Limb (tissue), 2 donors: ENCODE results near the gene PHF24.
A peak's percentile ranks its signal among the peaks of the same experiment; 100 is the strongest.

Source experiments
- DNase-seq, 2 donors: peaks; one replicate each; pipeline ENCODE4 v3.0.0-alpha.2; 2016; ENCODE audit errors: extremely low spot score in 2 of 2

The PHF24 gene

DNA sequence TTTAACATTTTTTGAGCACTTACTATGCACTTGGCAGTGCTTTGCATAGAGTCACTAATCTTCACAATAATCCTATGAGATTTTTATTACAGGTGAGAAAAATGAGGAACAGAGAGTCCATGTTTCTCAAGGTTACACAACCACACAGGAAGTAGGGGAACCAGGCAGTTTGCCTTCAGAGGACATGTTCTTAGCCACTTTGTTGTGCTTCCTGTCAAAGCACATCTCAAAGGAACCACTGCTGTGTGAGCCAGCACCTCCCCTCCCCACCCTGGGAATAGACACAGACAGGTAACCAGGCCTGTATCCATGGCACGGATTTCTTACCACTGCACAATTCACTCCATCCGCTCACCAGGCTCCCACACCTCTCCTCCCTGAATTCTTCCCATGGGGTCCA is 25.1 kb downstream of the PHF24 start:
- DNase-seq, result no peak

DNA sequence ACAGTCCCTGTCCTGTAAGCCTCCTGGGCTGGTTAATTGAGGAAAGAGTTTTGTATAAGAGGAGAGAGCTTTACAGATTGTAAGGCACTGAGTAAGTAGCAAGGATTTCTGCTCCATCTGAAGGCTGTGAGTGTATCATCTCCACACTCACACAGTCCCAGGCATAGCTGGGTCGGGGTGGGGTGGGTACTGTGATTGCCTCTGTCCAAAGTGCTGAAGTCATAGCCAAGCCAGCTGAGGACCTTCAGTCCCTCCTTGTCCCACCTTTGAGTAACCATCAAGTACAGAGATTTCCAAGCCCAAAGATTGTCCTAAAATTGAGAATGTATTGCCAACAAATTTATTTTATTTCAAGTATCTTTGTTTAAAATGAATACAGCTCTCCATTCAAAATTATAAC is 26.0 kb downstream of the PHF24 start:
- DNase-seq, result peak; percentile 39 to 58

DNA sequence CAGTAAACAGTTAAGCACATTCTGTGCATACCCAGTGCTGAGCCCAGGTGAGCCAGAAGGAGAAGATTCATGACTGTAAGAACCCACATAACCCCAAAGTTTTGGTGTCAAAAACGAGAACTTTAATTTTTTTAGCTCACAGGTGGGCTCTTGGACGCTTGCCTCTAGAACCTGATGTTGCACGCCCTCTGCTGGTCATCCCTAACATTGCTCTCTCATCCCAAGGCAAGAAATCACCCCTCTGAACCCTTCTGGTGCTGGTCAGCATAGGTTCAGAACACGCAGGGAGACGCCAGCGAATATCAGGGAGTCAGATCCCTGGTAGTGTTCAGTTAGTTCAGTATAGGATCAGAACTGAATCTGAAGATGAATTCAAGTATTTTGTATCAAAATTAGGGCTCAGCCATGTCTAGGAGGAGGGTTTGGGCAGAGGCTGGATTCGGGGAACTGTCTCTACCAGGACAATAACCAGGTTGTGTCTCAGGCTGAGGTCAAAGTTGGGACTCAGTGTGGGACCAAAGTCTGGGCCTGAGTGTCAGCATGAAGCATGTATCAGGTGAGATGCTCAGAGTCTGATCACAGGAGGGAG is 27.3 kb downstream of the PHF24 start:
- peak in 1 of 2 donors; percentile 72 for DNase-seq

DNA sequence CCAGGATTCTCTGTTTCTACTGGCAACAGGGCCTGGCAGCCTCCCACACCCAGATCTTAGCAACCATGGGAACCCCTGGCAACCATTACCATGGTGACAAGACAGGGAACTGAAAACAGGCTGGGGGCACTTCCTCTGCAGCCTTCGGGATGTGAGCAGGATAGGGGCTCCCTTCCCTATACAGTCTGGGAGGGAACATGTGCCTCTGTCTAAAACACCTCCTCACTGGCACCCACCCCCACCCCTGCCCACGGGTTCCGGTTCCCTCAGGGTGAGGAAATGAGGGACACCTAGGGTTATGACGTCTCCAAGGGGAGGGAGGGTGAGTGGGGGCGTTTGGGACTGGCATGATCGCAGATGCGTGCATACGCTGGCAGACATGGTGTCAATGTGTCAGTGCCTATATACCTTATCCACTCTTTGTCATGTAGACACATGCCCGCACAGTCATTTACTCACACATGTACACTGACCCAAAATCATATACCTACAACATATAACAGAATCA is 28.5 kb downstream of the PHF24 start:
- DNase-seq, result peak in 1 of 2 donors; percentile 68

DNA sequence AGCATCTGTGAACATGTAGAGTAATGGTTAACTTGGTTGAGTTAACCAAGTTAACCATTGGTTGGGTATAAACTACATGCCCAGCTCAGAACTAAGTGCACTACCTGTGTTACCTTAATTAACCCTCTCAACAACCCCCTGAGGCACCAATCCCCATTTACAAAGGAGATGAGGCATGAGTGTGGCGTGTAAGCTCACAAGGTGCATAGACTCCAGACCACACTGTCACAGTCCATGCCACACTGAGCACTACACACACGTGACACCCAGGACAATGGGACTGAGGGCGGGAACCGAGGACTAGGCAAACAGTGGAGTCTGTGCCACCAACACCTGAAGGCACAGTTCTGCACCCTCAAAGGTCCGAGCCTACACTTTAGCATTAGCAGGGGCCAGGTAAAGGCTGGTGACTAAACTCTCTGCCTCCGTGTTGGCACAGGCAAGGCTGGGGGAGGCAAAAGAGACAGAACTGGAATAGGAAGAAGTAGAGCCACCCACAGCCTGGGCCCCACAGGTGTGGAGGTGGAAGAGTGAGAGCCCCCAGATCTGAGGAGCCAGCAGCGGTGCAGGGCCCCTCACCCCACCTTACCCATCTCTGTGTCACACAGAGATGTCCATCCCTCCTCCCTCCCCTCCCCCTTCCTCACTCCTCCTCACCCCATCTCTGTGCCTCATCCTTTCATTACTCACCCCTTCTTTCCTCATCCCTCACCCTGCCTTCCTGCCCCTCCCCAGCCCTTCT is 29.2 kb downstream of the PHF24 start:
- DNase-seq, result no peak

DNA sequence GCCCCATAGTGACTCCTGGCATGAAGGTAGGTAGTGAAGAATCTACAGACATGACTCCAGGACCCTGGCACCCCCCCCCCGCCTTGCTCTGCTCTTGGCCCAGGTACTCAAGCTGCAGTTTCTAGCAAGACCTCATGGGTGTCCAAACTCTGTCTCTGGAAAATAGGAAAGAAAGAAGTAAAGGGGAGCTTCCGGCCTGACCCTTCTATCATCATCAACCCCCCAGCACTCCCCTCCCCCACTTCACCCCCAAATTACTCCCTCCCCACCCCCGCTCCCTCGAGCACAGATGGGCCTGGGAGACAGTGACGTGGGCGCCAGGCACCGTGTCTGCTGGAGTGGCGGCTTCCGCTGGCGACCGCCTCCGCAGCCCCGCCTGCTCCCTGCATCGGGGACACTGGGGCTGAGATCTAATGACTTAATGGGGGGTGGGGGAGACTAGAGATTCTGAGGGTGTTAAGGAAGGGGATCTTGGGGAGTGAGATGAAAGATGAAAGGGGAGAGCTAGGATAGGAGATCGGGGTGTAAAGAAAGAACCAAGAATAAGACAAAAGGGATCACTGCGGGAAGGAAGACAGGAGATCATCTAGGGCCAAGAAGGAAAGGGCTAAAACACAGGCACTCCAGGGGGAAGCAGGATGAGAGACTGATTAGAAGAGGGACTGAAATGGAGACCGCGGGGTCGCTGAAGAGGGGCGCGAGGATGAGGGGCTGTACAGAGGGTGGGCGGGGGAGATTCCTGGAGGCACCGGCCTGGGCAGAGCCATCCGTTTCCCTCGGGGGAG is 30.3 kb downstream of the PHF24 start:
- peak in 1 of 2 donors; percentile 64 for DNase-seq

DNA sequence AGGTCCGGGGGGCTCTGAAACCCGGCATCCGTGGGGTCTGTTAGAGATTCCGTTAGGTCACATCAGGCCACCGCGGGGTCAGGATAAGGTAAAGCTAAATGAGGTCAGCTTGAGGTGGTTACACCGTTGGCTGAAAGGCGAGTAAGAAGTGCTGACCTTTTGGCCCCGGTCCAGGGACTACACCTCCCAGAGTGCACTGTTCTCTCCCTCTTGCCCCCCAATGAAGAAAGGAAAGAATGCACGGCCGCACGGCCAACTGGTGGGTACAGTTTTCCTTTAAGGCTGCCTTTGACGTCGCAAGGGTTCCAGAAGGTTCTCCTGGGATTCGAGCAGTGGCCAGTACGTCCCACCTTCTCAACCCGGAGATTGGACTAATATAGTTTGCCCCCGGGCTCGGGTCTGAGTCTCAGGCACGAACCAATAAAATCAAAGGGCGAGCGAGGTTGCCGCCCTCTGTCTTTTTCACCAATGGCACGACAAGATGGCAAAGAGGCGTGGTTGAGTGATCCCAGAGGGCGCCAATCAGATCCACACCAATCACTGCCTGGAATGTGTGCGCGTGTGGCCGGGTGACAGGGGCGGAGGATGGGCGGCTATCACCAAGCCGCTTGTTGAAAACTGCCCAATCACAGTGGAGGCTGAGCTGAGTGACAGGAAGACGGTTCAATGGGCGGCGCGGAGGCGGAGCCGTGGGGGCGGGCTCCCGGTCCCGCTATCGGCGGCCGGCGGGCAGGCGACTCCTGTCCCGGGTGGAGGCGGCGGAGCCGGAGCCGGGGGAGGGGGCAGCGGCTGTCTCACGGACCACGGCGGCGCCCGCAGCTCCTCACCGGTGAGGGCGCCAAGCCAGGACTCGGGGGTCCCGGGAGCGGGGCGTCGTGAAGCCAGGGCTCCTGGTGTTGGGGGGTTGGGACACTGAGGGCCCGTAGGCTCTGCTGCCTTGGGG is 31.2 kb downstream of the PHF24 start, which contains the start of gene DNAJB5:
Gene DNAJB5, plus strand, starts transcription at position 743 of the 943 bp plus-strand sequence. CDS start 886 bp downstream, outside the sequence.
- DNase-seq, result peak; percentile 98 to 99

DNA sequence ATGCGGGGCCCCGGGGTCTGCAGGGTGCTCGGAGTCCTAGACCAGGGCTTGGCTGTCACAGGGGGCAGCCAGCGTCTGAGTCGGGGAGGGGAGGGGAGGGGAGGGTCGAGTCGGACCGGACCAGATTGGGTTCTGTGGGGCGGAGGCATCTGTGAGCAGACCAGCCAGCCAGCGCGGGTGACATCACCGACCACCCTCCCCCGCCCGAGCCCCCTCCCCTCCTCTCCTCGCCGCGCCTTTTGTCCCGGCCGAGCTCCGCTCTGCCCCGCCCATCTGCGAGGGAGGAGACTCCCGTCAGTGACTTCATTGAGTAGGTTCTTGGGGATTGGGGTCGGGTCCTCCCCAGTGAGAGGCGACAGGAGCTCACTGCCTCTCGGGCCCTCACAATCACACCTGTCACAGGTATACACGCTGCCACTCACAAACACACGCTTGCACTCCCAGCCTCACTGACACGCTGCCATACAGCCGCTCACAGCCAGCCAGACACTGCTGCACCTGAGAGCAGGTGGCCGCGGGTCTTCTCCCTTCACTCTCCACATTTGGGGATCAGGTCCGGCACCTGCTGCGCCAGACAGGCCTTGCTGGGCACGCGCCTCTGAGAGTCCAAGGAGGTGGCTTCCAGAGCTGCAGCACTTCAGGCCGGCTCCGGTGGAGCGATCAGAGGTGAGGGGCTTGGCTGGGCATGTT is 32.0 kb downstream of the PHF24 start:
- peak; percentile 36 to 89 for DNase-seq

DNA sequence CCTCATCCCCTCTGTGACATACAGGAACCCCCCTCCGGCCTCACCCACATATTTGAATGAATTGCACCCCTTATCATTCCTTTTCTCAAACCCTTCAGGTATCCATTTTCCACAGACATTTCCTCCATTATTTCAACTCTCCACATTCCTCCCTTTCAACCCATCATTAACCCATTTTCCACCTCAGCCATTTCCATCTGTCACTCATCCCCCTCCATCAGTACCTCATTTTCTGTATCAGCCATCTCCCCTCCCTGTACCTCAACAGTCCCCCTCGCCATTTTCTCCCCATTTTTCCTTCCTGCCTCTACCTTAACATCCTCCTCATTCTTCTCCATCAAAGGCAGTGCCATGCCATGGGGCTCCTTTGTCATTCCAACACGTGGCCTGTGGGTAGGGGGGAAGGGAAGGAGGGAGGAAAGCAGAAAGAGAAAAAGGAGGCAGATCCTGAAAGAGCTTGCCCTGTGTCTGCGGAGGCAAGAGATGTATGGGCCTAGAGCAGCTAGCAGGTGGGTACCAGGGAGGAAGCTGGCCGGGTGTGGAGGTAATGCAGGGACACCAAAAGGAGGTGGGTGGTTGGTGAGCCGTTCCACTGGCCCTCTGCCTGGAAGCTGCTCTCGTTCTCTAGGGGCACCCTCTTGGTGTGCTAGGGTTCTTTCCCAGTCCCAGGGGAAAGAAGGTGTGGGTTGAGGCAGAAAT is 33.0 kb downstream of the PHF24 start:
- DNase-seq, result no peak

DNA sequence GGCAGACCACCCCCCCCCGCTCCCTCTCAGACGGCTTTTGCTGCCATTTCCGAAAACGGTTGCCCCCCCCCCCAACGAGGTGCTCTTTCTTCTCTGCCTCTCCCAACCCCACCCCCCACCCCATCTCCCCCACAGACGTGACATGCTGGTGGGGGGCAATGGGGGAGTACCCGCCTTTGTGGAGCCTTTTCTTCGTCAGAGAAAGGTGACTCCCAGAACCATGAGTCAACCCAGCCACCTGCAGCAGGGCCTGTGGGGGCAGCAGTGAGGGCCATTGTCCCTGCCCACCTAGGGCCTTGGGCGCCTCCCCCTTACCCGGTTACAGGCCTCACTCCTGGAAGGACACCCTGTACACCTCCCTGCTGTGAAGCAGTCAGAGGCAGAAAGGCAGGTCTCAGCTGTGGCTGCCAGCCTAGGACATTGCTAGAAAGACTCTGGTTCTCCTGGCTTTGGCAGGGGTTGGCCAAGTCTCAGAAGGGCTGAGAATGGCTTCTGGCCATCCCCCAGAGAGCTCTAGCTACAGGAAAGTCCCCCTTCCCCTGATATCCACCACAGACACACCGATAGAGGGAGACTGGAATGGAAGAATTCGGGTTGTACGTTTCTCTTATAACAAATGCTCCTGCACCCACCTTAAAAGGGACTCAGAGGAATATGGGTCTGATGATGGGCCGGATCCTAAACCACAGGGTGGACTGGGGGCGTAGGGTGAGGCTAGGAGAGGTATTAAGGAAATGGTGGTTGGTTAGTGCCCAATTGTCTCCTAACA is 33.7 kb downstream of the PHF24 start:
- DNase-seq, result no peak

DNA sequence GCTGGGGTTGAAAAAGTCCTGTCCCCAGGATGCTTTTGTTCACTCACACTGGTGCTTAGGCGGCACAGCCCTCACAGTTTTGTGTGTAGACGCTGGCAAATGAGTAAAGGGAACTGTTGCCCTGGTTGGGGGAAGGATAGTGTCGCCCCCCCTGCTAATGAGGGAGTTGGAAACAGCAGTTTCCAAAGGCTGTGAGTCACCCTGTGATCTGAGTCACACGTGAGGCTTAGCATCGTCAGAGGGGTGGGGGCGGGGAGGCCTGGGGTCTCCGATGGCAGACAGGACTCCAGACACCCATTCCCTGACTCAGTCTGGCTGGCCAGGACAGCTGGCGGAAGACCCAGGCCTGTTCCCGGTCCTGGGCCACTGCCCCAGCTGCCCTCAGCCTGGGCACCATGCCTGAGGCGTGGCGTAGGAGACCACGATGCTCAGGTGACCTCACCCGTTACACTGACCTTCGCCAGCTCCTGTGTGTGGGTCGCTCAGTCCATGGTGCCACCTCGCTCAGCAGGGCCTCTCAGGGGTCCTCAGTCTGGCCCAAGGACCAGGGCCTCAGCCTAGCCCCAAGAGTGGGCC is 34.4 kb downstream of the PHF24 start:
- no peak for DNase-seq

DNA sequence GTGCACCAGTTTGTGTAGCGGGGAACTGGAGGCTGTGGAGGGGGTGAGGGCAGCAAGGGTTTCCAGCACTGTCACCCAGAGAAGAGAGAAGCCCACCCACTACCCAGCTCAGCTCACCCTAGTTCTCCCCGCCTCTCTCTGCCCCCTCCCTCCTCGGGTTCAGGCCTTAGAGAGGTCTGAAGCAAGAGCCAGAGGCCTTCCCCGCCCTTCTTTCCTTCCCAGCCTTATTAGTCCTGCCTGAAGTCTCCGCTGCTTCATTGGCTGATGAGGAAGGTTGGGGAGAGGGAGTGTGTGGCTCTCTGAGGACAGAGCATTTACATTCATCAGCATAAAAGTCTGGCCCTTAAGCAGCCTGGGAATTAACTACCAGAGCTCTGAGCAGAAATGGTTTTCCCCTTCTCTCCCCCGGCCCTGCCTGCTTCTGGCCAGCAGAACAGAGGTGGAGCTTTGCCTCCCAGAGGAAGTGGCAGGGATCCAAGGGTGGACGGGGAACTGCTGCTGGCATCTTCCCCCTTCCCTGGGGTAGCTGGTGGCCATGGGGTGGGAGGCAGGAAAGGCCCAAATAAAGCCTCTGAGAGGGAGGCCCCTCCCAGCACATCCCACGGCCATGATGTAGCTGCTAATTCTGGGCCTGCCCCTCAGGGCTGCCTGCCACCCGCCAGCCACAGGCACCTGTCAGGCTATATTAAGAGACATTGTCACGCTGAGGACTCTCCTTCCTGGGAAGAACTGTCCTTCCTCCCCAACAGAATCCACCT is 35.6 kb downstream of the PHF24 start:
- peak; percentile 60 to 72 for DNase-seq

DNA sequence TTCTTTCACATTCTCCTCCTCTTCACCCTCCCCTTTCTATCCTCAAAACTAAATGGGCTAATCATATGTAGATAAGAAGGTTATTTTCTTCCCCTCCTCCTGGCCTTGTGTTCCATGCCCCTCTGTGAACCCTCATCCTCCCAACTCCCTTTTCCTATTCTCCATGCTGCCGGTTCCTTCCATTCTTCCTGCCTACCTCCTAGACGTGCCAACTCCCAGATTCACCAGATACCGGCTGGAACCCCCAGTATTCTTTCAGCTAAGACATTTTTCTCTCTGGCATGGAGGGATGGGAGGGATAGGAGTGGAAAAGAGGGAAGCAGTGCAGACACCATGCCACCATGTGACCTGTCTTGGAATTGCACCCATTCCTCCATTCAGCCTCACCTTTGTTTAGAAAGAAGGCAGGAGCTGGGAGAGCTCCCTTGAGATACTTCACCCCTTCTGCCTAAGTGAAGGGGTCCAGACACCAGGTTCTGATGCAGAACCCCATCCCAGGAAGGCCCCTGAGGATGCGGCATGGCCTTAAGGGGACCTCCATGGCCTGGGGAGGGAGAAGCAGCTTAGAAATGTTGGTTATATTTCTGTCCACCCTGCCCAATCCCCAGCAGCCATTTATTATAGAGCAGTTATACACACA is 36.3 kb downstream of the PHF24 start:
- DNase-seq, result peak; percentile 33 to 66

DNA sequence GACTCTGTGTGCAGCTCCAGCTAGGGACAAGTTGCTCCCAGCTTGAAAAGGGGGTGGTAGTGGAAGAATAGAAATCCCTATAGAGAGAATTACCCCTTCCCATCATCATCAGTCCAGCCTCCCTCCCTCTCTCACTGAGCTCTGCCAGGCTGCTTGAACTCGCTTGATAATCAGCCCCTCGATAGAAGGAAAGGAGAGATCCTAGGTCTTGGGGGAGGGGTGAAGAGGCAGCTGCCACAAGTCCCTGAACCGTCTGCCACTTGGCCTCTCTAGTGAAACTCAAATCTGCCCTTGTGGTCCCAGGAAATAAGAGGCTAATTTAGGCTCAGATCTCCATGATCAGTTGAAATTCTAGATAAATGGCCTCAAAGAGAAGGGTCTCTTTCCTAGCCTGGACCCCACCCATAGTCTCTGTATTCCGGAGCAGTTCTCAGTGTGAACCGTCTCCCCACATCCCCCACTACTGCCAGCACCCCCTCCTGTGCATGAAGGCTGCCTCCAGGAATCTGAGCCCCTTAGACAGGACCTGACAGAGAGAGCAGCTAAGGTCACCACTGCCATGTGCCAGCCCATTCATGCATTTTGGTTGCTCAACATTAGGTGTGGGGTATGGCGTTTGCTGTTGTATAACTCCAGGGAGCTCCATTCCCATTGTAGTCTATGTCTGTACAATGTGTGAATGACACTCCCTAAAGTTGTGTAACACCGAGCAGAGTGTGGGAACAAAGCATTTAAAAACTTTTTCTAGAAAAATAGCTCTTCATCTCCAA is 37.0 kb downstream of the PHF24 start:
- DNase-seq, result no peak

DNA sequence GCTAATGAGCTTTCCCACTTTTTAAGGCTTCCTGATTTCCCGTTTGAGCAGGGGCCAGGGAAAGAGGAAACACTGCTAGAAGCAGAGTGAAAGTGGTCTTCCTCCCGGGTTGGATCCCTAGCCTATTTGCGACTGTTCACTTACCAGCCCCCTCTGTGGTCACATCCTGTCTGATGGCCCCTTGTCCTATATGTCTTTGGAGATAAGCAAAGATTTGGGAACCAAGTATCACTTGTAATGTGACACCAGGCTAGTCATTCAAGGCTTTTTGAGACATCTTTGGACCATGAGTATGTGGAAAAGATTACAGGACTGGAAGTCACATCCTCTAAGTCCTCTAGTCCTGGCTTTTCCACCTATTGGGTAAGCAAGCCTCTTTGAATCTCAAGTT is 37.6 kb downstream of the PHF24 start:
- no peak for DNase-seq

DNA sequence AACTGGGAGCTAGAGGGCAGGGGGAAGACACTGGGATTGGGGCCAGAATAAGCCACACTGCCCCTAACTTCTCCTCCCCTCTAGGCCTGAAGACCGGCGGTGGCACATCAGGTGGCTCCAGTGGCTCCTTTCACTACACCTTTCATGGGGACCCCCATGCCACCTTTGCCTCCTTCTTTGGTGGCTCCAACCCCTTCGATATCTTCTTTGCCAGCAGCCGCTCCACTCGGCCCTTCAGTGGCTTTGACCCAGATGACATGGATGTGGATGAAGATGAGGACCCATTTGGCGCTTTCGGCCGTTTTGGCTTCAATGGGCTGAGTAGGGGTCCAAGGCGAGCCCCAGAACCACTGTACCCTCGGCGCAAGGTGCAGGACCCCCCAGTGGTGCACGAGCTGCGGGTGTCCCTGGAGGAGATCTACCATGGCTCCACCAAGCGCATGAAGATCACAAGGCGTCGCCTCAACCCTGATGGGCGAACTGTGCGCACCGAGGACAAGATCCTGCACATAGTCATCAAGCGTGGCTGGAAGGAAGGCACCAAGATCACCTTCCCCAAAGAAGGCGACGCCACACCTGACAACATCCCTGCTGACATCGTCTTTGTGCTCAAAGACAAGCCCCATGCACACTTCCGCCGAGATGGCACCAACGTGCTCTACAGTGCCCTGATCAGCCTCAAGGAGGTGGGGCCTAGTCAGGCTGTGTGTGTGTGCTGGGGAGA is 38.3 kb downstream of the PHF24 start:
- no peak for DNase-seq
